Putamen (tissue), 1 donor: Measurements from ENCODE around the gene CC2D1A.

Experiments
- DNase-seq: peaks from one replicate; pipeline ENCODE4 v3.0.0-alpha.2; 2016; ENCODE audit warnings: low spot score

Gene CC2D1A

DNA sequence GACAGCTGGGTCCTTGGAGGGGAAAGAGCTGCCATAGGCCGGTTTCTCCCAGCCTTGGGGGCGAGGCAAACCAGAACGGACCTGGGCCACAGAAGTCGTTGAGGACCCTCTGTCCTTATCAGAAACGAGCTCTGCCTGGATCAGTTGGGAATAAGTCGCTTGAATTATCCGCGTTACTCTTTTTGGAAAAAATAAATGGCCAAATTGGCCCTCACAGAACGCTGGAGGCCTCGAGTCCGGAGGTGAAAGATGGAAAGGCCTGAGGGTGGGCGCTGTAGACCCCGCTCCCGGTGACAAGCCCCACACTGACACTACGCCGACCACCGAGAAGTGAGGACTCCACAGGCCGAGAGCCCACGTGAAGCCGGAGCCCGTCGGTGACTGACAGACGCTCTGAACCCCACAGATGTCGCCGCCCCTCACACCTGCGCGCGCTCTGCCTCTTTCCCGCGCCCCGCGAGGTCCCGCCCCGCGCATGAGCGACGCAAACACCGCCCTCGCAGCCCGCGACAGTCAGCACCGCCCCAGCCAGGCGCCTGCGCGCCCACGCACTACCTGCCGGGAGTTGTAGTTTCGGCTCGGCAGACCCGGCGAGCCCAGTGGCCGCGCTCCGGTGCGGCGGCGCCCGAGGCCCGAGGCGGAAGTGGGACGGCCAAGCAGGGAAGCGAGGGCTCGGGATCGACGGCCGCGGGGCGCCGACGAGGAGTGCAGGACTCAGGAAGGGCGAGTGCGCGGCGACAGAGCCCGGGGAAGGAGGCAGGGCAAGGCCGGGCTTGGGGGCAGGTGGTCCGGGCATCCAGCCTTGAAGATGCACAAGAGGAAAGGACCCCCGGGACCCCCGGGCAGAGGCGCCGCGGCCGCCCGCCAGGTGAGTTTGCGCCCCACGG, at the start of gene CC2D1A, which contains the start of gene BRME1:
Gene CC2D1A (plus strand): TSS at position 568 of the 887 bp plus-strand sequence. CDS start 241 bp downstream, at position 809.
Gene BRME1 (minus strand): TSS at position 484 of the 887 bp plus-strand sequence. CDS start 1,225 bp downstream, outside the sequence.
- peak; percentile 88 for DNase-seq

DNA sequence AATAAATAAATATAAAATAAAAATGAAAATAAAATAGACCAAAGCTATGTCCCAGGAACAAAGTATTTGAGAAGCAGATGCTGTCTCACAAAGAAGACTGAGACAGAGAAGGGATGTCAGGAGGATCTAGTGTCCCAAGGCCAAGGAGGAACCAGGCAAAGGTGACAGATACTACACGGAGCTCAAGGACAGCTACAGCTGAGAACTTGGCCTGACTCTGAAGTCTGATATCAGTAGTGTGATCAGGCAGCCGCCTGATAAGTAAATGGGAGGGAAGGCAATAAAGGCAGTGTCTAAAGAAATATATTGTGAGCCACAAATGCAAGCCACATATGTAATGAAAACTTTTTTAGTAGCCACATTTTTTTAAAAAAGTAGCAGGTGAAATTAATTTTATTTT, 49.5 kb upstream of the CC2D1A start:
- DNase-seq: no peak

DNA sequence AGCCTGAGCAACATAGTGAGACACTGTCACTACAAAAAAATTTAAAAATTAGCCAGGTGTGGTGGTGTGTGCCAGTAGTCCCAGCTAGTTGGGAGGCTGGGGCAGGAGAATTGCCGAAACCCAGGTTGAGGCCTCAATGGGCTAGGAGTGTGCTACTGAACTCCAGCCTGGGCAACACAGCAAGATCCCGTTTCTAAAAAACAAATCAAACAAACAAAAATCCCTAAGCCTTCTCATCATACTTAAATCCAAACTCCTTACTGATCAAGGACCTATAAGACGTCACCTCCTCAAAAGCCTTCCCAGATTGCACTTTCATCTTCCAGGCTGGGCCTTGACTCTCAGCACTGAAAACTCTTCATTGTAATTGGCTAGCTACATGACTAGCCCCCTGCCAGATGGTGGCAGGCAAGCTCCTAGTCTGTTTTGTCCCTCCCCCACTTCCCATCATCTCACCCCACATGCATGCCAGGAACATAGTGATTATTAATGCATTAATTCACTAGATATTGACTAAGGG, 46.6 kb upstream of the CC2D1A start:
- DNase-seq: no peak

DNA sequence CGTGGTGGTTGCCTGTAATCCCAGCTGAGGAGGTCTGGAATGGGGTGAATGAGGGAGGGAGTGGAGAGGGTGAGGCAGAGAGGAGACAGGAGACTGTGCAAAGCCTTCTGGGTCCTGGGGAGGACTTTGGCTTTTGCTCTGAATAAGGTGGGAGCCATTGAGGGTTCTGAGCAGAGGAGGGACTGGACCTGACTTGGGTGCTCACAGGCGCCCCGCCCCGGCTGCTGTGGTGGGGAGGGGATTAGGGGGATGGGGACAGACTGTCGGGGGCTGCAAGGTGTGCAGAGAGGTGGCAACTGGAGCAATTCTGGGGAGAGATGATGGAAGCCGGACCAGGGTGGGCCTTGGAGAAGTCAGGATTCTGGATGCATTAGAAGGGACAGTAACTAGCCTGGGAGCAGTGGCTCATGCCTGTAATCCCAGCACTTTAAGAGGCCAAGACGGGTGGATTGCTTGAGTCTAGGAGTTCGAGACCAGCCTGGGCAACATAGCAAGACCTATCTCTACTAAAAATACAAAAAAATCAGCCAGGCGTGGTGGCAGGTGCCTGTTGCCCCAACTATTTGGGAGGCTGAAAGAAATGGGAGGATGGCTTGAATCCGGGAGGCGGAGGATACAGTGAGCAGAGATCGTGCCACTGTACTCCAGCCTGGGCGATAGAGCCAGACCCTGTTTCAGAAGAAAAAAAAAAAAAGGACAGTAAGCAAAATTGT, 45.2 kb upstream of the CC2D1A start:
- no peak for DNase-seq

DNA sequence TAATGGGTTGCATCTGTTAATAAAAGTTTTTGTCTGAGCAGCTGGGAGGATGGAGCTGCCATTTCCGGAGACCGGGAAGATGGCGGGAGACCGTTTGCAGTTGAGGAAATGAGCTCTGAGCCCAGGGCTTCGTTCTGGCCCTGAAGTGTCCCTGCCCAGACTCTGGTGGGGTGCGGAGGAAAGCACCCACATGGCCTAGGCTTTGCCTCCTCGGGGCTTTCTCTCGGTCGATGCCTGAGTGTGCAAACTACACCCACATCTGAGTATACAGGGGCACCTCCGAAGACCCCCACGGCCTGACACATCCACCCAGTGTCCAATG, 44.6 kb upstream of the CC2D1A start:
- DNase-seq: no peak

DNA sequence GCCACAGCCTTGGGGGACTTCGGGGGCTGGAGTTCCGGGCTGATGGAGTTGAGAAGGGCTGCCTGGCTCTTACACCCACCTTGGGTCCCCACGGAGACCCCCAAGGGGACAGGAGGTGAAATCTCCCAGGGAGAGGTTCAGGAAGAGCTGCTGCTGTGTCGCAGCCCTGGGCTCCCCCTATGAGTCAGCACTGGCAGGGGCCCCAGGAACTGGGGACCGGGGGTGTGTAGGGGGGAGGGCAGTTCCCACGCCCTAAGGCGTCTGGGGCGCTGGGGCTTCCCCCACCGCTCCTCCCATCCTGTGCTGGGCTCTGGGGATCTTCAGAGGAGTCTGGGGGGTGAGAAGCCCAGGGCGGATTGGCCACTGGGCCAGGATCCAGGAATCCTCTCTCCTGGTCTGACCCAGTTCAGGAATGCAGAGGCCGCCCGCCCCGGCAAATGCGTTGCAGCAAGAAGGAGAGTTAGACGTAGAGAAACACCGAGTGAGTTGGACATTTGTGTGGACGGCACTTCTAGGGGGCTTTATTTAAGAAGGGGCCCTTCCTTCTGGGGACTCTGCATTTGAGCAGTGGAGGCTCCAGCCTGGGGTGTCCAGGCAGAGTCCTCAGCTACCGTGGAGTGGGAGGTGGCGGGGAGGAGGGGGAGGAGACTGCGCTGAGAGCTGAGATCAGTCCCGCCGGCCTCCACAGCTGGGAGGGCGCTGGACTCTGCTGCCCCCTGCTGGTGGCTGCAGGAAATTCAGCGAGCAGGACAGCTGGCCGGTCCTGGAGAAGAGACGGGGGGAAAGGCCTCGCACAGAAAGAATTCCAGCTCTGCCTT, 44.1 kb upstream of the CC2D1A start:
- peak; percentile 89 for DNase-seq

DNA sequence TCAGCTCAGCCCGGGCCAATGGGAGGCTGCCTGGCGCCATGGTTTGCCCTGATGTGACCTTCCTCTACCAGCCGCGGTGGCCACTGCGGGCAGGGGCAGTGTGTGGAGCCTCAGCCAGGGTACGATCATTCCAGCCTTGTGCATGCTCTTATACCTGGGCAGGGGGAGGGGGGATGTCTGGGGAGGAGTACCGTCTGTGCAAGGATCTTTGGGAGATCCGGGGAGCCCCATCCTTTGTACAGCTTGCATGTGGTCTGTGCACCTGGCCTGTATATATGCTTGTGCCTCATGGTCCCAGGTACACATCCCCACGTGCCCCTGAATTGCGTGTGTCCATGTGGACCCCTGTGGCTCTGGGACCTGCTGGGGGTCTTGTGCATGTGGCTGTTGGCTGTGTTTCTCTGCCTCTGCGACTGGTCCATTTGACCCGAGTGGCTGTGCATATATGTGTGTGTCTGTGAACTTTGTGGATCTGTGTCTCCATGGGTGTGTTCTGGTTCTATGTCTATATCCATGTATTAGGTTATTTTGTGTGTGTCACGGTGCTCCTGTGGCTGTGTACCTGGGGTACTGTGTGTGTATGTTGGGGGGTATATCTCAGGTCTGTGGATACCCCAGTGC, 41.8 kb upstream of the CC2D1A start:
- no peak for DNase-seq

DNA sequence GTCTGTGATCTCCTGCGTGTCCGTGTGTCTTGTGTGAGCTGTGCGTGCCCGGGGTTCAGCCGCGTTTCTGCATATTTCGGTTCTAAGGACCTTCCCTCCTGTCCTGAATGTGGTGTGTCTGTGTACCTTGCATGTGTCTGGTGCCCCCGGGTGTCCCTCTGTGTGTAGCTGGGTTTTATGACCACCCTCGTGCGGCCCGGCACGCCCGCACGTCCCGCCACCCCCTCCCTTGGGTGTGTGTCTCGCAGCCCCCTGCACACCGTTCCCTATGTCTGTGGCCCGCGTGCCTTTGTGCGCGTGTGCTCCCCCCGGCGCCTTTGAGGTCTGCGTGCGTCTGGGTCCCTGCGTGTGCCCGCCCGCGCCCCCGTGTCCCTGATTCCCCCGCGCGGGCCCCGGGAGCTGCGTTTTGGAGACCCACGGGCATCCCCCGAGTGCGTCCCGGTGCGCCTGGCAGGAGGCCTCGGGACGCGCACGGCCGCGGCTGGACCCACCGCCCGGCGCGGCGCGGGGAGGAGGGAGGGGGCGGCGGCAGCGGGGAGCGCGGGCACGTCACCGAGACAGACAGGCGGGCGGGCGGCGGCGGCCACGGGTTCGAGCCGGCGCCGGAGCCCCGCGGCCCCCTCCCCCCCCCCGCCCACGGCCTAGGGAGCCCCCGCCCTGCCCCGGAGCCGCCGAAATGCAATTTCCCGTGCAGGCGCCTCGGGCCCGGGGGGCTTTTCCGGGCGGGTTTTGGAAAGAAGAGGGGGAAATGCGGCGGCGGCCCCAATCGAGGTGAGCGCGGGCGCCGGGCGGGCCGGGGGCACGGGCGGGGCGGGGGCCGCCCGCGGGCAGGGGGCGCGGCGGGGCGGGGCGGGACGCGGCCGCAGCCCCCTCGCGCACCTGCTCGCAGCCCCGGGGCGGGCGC, 41.1 kb upstream of the CC2D1A start:
- no peak for DNase-seq

DNA sequence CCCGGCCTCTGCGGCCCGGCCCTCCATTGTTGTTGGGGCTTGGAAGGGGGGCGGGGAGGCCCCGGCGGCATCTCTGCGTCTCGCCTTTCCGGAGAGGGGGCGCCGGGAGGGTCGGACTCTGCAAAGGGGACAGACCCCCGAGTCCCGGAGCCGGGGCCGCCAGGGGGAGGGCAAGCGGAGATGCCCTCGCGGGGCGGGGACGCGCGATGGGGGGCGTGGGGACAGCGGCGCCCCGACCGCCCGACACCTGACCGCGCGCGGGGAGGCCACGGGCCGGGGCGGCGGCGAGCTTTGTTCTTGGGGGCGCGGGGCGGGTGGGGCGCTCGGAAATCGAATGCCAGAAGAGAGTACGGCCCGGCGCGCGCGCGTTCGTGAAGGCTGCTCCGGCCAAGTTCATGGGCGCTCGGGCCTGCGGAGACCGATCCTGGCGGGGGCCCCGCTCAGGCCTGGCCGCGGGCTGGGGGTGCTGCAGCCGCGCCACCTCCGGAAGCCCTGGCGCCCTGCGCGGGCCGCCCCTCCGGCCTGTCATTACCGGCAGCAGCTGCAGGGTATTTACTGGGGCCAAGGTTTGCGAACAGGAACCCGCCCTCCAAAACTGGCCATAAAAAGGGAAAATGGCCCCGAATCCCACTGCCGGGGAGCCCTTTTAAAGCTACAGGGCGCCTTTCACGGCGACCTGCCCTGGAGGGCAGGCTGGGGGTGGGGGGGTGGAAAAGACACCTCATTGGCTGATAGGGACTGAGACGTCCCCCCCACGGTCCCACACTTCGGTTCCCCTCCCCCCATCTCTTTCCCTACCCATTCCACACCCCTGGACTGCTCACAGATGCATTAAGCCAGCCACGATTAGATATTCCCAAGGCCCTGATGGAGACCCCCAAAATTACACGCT, 40.2 kb upstream of the CC2D1A start:
- no peak for DNase-seq

DNA sequence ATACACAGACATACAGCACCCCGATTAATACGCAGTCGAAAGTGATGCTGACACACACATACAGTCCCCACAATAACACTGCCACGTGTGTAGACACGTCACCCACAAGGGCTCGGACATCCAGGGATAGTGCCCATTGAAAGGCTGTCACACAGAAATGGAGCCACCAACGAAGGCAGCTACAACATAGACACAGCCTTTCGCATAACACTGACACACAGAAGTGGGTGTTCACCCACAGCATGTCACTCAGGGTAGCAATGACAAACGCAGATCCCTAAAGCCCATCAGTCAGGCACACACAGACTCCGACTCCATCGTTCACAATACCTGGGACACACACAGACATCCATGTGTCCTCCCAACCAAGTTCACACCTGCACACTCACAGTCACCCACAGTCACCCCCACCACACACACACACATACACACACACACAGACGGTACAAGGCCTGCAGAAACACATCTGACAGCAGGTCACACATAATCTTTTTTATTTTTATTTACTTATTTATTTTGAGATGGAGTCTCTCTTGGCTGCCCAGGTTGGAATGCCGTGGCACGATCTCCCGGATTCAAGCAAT, 39.4 kb upstream of the CC2D1A start:
- DNase-seq: no peak

DNA sequence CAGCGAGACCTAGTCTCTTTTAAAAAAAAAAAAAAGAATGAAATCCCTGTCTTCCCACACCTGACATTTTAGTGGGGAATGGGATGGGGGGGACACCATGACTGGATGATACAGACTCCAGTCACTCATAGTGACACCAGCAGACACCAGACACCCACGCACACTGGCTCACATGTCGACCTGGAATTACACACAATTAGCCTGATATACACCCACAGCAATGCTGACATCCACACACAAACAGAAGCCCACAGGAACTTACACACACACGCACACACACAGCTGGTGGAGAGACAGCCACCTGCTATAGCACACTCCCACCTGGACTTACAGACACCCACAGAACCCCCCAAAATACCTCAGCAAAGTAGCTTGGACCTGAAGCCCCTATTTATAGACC, 37.3 kb upstream of the CC2D1A start:
- no peak for DNase-seq

DNA sequence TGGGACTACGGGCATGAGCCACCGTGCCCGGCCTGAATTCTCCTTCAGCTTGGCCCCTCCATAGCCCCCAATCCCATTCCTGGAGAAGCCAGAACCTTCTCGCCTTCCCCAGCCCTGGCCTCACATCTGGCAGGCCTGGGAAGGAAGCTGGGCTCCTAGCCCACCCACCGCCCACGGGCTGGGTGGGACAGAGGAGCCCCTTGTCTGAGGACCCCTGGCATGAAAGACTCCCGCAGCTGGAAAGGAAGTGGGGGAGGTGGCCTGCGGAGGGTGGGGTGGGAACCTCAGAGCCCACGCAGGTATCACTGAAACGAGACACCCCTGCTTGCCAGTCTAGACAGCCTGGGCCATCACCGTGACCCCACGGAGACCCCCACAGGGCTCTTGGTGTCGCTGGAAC, 36.7 kb upstream of the CC2D1A start:
- no peak for DNase-seq

DNA sequence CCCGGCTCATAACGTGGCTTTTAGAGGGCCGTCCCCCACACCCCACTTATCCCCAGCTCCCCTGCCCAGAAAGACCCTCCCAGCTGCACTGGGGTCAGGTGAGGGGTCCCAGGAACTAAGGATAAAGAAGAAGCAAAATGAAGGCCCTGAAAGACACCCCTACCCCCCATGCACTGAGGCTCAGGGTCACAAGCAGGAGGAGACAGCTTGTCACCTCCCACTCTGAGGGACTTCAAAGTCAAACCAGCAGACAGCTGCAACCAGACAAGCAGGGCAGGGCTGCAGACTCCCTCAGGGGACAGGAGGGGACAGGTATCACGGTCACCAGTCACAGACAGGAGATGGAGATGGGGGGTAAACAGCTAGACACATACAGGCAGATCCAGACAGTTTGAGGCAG, 35.1 kb upstream of the CC2D1A start:
- DNase-seq: no peak

DNA sequence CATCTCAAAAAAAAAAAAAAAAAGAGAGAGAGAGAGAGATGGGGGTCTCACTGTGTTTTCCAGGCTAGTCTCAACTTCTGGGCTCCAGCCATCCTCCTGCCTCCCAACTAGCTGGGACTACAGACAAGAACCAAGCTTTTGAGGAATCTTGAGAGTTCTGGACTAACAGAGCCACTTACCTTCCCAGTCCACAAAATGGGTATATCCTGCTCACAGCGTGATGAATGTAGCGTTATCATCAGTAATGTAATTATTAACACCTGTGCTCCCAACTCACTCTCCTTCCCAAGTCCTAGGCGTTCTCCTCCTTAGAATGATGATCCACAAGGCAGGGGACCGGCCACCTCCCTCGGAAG, 33.7 kb upstream of the CC2D1A start:
- DNase-seq: no peak

DNA sequence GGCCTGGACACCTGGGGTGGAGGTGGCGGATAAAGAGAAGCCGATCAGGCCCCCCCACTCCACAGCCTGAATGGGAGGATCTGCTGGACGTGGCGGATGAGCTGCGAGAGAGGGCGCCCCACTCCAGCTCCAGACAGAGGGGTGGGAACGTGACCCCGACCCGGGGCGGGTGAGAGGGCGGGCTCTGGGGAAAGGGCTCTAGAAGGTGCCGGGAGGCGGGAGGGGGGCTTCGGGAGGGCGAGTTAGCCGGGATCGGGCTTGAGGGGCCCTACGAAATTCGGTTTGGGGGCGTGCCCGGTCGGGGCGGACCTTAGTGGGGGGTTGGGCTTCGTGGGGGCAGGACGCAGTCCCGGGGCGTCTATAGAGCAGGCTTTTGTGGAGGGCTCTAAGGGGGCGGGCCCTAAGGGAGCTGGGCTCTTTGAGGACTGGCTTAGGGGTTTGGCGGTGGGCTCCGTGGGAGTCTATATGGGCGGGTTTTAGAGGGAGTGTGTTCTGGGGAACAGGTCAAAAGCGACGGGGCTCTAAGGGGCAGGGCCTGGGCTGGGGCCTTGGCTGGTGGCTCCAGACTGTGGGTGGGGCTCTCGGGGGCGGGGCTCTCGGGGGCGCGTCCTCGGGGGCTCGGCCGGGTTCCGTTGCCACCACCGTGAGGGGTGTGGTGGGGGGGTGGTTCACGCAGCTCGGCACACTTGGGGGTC, 33.2 kb upstream of the CC2D1A start:
- no peak for DNase-seq

DNA sequence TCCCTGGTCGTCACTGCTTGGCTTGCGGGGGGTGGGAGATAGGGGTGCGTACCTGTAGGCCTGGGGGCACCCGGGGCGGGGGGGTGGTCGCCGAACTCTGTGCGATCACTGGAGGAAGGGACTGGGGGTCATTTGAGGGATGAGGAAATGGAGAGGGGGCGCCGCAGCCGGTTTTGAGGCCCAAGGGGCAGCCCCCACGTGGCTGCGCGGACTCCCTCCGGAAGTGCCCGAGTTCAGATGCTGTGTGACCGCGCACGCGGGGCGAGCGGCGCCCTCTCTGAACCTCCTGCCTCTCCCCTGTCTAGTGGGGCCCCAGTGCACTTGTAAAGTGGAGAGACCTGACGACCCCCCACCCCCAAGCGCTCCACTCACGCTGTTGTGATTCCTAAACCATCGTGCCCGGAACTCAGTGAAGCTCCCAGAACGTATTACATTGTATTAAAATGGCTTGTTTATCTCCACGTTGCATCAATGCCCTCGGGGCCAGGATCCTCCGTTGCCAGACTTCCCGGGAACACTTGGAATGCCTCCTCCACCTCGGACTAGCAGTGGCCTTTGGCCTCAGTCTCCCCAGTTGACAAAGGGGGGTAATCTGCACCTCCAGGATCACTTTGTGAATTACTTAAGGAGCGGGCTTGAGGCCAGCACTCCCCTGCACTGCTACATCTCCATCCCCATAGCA, 32.0 kb upstream of the CC2D1A start:
- DNase-seq: no peak

DNA sequence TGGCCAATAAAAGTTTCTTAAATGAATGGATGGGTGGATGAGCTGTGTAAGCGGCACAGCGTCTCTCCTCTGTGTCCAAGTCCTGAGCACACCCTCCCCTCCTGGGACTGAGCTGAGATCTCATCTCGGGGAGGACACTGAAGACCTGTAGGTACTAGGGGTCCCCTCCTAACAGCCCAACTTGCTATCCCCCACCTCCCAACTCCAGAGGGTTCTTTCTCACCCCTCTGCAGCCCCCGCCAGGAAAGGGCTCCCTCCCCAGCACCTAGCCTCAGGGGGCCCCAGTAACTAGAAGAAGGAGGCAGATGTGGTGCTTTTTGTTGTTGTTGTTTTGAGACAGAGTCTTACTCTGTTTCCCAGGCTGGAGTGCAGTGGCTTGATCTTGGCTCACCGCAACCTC, 30.2 kb upstream of the CC2D1A start:
- DNase-seq: no peak

DNA sequence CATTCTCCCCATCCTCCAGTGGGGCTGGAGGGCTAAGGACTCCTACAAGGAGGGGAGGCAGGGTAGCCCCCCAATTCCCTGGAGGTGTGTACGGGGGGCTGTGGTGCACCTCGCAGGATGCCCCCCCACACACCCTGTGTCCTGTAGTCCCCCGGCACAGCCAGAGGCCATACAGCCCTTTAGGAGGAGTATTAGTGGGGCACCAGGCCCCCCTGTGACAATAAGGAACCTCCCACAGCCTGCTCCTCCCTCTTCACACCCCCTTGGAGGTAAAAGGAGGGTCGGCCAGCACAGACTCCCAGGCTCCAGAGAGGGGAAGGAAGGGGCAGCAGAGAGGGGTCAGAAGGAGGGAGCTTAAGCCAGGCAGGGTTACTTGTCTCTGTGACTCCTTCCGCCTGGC, 29.2 kb upstream of the CC2D1A start, which contains the start of gene NANOS3:
Gene NANOS3 (plus strand): TSS at position 301 of the 400 bp plus-strand sequence. CDS start 115 bp downstream, outside the sequence.
- no peak for DNase-seq
